Fibroblast of villous mesenchyme (primary cell): ENCODE data around the gene ERVW-1. TPM values are rescaled to one million over a fixed set of nuclear protein-coding genes. Genes with fewer than 3 reads are reported as not detected.
"Not testable (repeated sequence)": the region's sequence is repeated elsewhere in the genome, so short reads cannot be mapped to it uniquely, and the experiment has no call there.

Experiments used
- DNase-seq: peaks from one replicate; pipeline ENCODE4 v3.0.0-alpha.2; 2010; ENCODE audit warnings: low read depth
- H3K4me3 ChIP-seq: 2 replicates; pipeline ENCODE4 v1.5.1; 2011; ENCODE audit warnings: low read depth, mild to moderate bottlenecking, low read length
- CTCF ChIP-seq: IDR thresholded peaks from 2 replicates; pipeline ENCODE4 v1.5.1; 2012; ENCODE audit warnings: low read depth, mild to moderate bottlenecking, low read length; ENCODE audit not compliant: insufficient read depth
- total RNA-seq: library from RNA; depleted of rRNA; stranded (reverse); fragments of >200 nt; gene quantifications from 2 replicates; pipeline ENCODE4 v1.2.3, GENCODE V29; 2012

The ERVW-1 gene
- total RNA-seq, 1 donor = not detected

GRCh38 chr7:92485267-92485892, 7.6 kb upstream of the ERVW-1 start:
- TF ChIP-seq CTCF = no peak
- no peak for DNase-seq
- no peak overlapping the region for H3K4me3 ChIP-seq

- not testable (repeated sequence) for DNase-seq, H3K4me3 ChIP-seq
Measured at GRCh38 chr7:92484226-92484625, 6.5 kb upstream of the ERVW-1 start.

- DNase-seq, H3K4me3 ChIP-seq: not testable (repeated sequence)
Measured at GRCh38 chr7:92483624-92484023, 5.9 kb upstream of the ERVW-1 start.

- H3K4me3 ChIP-seq = not testable (repeated sequence)
Measured at GRCh38 chr7:92479146-92479545, 1.4 kb upstream of the ERVW-1 start.

GRCh38 chr7:92478711-92479110, 965 bp upstream of the ERVW-1 start:
- TF ChIP-seq CTCF = no peak
- no peak for DNase-seq
- no peak overlapping the region for H3K4me3 ChIP-seq

More at GRCh38 chr7:92479146-92479545, 1.4 kb upstream of the ERVW-1 start:
- DNase-seq = not testable (repeated sequence)

GRCh38 chr7:92478095-92478494, 349 bp upstream of the ERVW-1 start:
- TF ChIP-seq CTCF = no peak
- H3K4me3 ChIP-seq = no peak overlapping the region
- no peak for DNase-seq

- not testable (repeated sequence) for DNase-seq, H3K4me3 ChIP-seq
Measured at GRCh38 chr7:92475851-92476590, 1.7 kb downstream of the ERVW-1 start.

- H3K4me3 ChIP-seq, DNase-seq: not testable (repeated sequence)
Measured at GRCh38 chr7:92475261-92475770, 2.4 kb downstream of the ERVW-1 start.

- not testable (repeated sequence) for H3K4me3 ChIP-seq, DNase-seq
Measured at GRCh38 chr7:92473989-92474388, 3.8 kb downstream of the ERVW-1 start.

- not testable (repeated sequence) for H3K4me3 ChIP-seq, DNase-seq
Measured at GRCh38 chr7:92468589-92468988, 9.2 kb downstream of the ERVW-1 start.

- DNase-seq = no peak
- no peak overlapping the region for H3K4me3 ChIP-seq
- no peak for TF ChIP-seq CTCF
Measured at GRCh38 chr7:92466682-92467081, 11.1 kb downstream of the ERVW-1 start.
